GM12878 (cell line): ENCODE results near the gene ECM2. TPM values are rescaled to one million over a fixed set of nuclear protein-coding genes. Genes with fewer than 3 reads are reported as not detected.

Experiments used
- ATAC-seq: fragments of 200-7000 bp; cut with Tn5 transposase; 3 replicates; pipeline ENCODE4 v1.9.1; 2020; ENCODE audit warnings: mild to moderate bottlenecking, moderate library complexity
- BruUV-seq: library from RNA; stranded (reverse); fragments of 400-500 nt; replicated peaks from 2 replicates; lab custom pipeline; 2021; lab: Mats Ljungman, UMichigan
- CTCF ChIA-PET: fragments of 300-600 bp; sonication (Branson Sonifier 250); formaldehyde crosslinking; extraction: SDS; loops from one replicate; lab custom pipeline; 2021; ENCODE audit warnings: inconsistent platforms; lab: Yijun Ruan, JAX
- POLR2A ChIA-PET: fragments of 350-600 bp; formaldehyde crosslinking; extraction: SDS; loops from one replicate; lab custom pipeline; 2021; ENCODE audit warnings: inconsistent platforms; lab: Charles Lee
- RAD21 ChIA-PET: fragments of 300-600 bp; sonication (Branson Sonifier 250); formaldehyde crosslinking; loops from one replicate; lab custom pipeline; 2023; ENCODE audit warnings: antibody characterized with exemption; ENCODE audit not compliant: unreplicated experiment; lab: Charles Lee
- SMC1A ChIA-PET: fragments of 300-600 bp; sonication (Branson Sonifier 250); formaldehyde crosslinking; loops from one replicate; lab custom pipeline; 2023; ENCODE audit not compliant: unreplicated experiment, uncharacterized antibody; lab: Charles Lee
- DNase-seq: peaks from one replicate; pipeline ENCODE4 v3.0.0-alpha.2; 2011; ENCODE audit warnings: low read depth, low spot score
- FAIRE-seq: peaks from 3 replicates; lab custom pipeline; 2011; peaks lifted over from hg19 to GRCh38; lab: Jason Lieb, UNC
- H2AFZ ChIP-seq: 2 replicates; pipeline ENCODE4 v1.6.0; 2011; ENCODE audit warnings: low read depth, low read length, control low read depth; ENCODE audit not compliant: control insufficient read depth
- H3K27ac ChIP-seq: 2 replicates; pipeline ENCODE4 v1.5.1; 2011; ENCODE audit warnings: control low read depth; ENCODE audit not compliant: control insufficient read depth, insufficient read depth
- H3K27me3 ChIP-seq, 2 experiments: replicated peaks in 1 of 2; 2 replicates each; pipeline versions ENCODE4 v1.6.0 to v1.6.1; 2011; ENCODE audit warnings: low read length in 1 of 2; ENCODE audit not compliant: control insufficient read depth in 2 of 2, insufficient read depth in 2 of 2
- H3K36me3 ChIP-seq, 2 experiments: 2 replicates each; pipeline ENCODE4 v1.5.1; 2011; ENCODE audit warnings: low read length in 1 of 2; ENCODE audit not compliant: control insufficient read depth in 2 of 2, insufficient read depth in 2 of 2
- H3K4me1 ChIP-seq: 2 replicates; pipeline ENCODE4 v1.6.1; 2011; ENCODE audit warnings: mild to moderate bottlenecking, low read length, moderate library complexity, mixed read lengths; ENCODE audit not compliant: control insufficient read depth, insufficient read depth
- H3K4me2 ChIP-seq: 2 replicates; pipeline ENCODE4 v1.6.0; 2011; ENCODE audit warnings: control low read depth; ENCODE audit not compliant: control insufficient read depth, insufficient read depth
- H3K4me3 ChIP-seq: fragments of 200-600 bp; sonication (generic); 2 replicates; pipeline ENCODE4 v1.5.1; 2016
- H3K79me2 ChIP-seq: 2 replicates; pipeline ENCODE4 v1.6.0; 2011; ENCODE audit warnings: low read length; ENCODE audit not compliant: control insufficient read depth, insufficient read depth
- H3K9ac ChIP-seq: 2 replicates; pipeline ENCODE4 v1.8.0; 2011; ENCODE audit warnings: low read length, control low read depth, mixed read lengths; ENCODE audit not compliant: control insufficient read depth, insufficient read depth
- H3K9me3 ChIP-seq: replicated peaks from 3 replicates; pipeline ENCODE4 v1.5.1; 2011; ENCODE audit warnings: mild to moderate bottlenecking, low read length; ENCODE audit not compliant: control insufficient read depth, insufficient read depth
- H4K20me1 ChIP-seq: 2 replicates; pipeline ENCODE4 v1.6.0; 2011; ENCODE audit not compliant: control insufficient read depth, insufficient read depth
- ASH2L ChIP-seq: fragments of 300-600, 200-600 bp; sonication (generic); IDR thresholded peaks from 2 replicates; pipeline ENCODE4 v1.6.1; 2017; ENCODE audit warnings: low read depth, mild to moderate bottlenecking, borderline replicate concordance
- NRF1 ChIP-seq: conservative IDR thresholded peaks from 2 replicates; pipeline ENCODE4 v1.6.1; 2011; ENCODE audit warnings: mild to moderate bottlenecking, low read depth, low read length, improper control_type of control experiment
- SMC3 ChIP-seq: IDR thresholded peaks from 2 replicates; pipeline ENCODE4 v1.6.1; 2011; ENCODE audit warnings: low read length, improper control_type of control experiment, borderline replicate concordance
- TARDBP ChIP-seq: IDR thresholded peaks from 2 replicates; pipeline ENCODE4 v1.6.1; 2016; ENCODE audit warnings: borderline replicate concordance
- USF2 ChIP-seq: IDR thresholded peaks from 2 replicates; pipeline ENCODE4 v1.6.1; 2011; ENCODE audit warnings: low read depth, low read length, improper control_type of control experiment, borderline replicate concordance
- WGBS: methylation state at CpG from one replicate; pipeline ENCODE4 v1.1.6; 2016; ENCODE audit warnings: low lambda C conversion rate; ENCODE audit not compliant: insufficient replicate concordance, insufficient coverage; ENCODE audit errors: missing lambda C conversion rate; 5-methylcytosine and 5-hydroxymethylcytosine counted together
- in situ Hi-C: fragments of 300-500 bp; cut with MboI; formaldehyde crosslinking; loops from 9 replicates; pipeline ENCODE4 v1.14.3; 2018; ENCODE audit warnings: mixed read lengths
- intact Hi-C: fragments of 100-400 bp; cut with micrococcal nuclease; formaldehyde crosslinking; loops from one replicate; pipeline ENCODE4 v1.14.2; 2022; ENCODE audit not compliant: unreplicated experiment
- polyA plus RNA-seq, 11 experiments: library from polyadenylated mRNA; depleted of rRNA in 4 of 11; unstranded in 6 of 11; stranded (reverse) in 5 of 11; fragments of >200 nt; fragmentation: Nextera tagmentation in 4 of 11; fragmentation: Illumina TruSeq in 1 of 11; extraction: Ambion mirVana in 4 of 11; extraction: Trizol in 1 of 11; gene quantifications; 1 replicate in 1 of 11; 2 replicates in 10 of 11; pipeline versions ENCODE4 v1.2.1 to v1.2.3, GENCODE V29; 2011 to 2016; ENCODE audit warnings: inconsistent platforms in 2 of 11, missing spikeins in 2 of 11, low read depth in 1 of 11
- total RNA-seq, 4 experiments: library from RNA; depleted of rRNA in 3 of 4; stranded (reverse); fragments of >200 nt in 3 of 4; fragmentation: Illumina TruSeq in 1 of 4; extraction: Trizol in 1 of 4; gene quantifications; 2 replicates each; pipeline versions ENCODE4 v1.2.1 to v1.2.3, GENCODE V29; 2013 to 2021

ECM2 gene
- total and polyA plus RNA-seq, 10 of the 15 experiments (the other 5 are each of a cell fraction or from before 2014, with no cell fraction given), result 0.03 to 0.67 (median 0.09) TPM; not detected in 2

- no peak overlapping the region for H3K9ac ChIP-seq
- H3K9me3 ChIP-seq, result no peaks in the 10 kb centered on the region
- FAIRE-seq, result no peak
- ChIA-PET RAD21 (no interaction called here), CTCF (interaction anchor here (0.5 to 1.3 kb wide), 2 partner anchors 11 to 302 kb away, joined by 3 to 5 read pairs; no protein-coding TSS in a partner anchor), SMC1A (no interaction called here), POLR2A (no interaction called here)
- H3K36me3 ChIP-seq, result no peaks in the 10 kb centered on the region; a peak in 1 of 4 replicates
- no peaks in the 10 kb centered on the region for H3K27me3 ChIP-seq
- no peaks in the 10 kb centered on the region for H3K4me1 ChIP-seq
- DNase-seq, result no peak
- BruUV-seq, result no TSS peak
- no peak for ATAC-seq
- H2AFZ ChIP-seq, result no peak overlapping the region
- TF ChIP-seq TARDBP, result no peak
- no peak for TF ChIP-seq SMC3
- TF ChIP-seq ASH2L, result no peak
- no peak for TF ChIP-seq NRF1
- TF ChIP-seq USF2, result no peak
- no peaks in the 10 kb centered on the region for H3K79me2 ChIP-seq
- 95% methylated on average over 3 of the region's 3 CpGs for WGBS
- intact Hi-C loops (no loop called here), in situ Hi-C loops (no loop called here)
- no peaks in the 10 kb centered on the region for H4K20me1 ChIP-seq
- no peak overlapping the region for H3K27ac ChIP-seq
- H3K4me3 ChIP-seq, result no peak overlapping the region
- no peak overlapping the region for H3K4me2 ChIP-seq
Measured at GRCh38 chr9:92492781-92493401, 42.9 kb downstream of the ECM2 start.
